Endothelial cell (in vitro differentiated cells): ENCODE data around the gene ABAT. TPM values are rescaled to one million over a fixed set of nuclear protein-coding genes. Genes with fewer than 3 reads are reported as not detected.
A peak's percentile ranks its signal among the peaks of the same experiment; 100 is the strongest.

ENCODE experiments used
- DNase-seq: peaks from one replicate; pipeline ENCODE4 v3.0.0; 2021; ENCODE audit warnings: low spot score
- H3K27ac Mint-ChIP-seq: one replicate; pipeline ENCODE4 v1.8.0; 2021; ENCODE audit warnings: mixed read lengths, inconsistent platforms; ENCODE audit not compliant: unreplicated experiment
- H3K27me3 Mint-ChIP-seq: one replicate; pipeline ENCODE4 v1.8.0; 2021; ENCODE audit warnings: mild to moderate bottlenecking, moderate library complexity, mixed read lengths, inconsistent platforms; ENCODE audit not compliant: unreplicated experiment
- H3K36me3 Mint-ChIP-seq: one replicate; pipeline ENCODE4 v1.8.0; 2021; ENCODE audit warnings: mild to moderate bottlenecking, low read depth, mixed read lengths, inconsistent platforms; ENCODE audit not compliant: unreplicated experiment
- H3K4me1 Mint-ChIP-seq: one replicate; pipeline ENCODE4 v1.8.0; 2021; ENCODE audit warnings: mild to moderate bottlenecking, mixed read lengths, inconsistent platforms; ENCODE audit not compliant: unreplicated experiment
- H3K4me3 Mint-ChIP-seq: one replicate; pipeline ENCODE4 v1.8.0; 2021; ENCODE audit warnings: mild to moderate bottlenecking, mixed read lengths, inconsistent platforms; ENCODE audit not compliant: unreplicated experiment
- H3K9me3 Mint-ChIP-seq: one replicate; pipeline ENCODE4 v1.8.0; 2021; ENCODE audit warnings: mixed read lengths, inconsistent platforms; ENCODE audit not compliant: unreplicated experiment
- CTCF ChIP-seq: fragments of 200-600 bp; sonication (generic); IDR thresholded peaks from one replicate; pipeline ENCODE4 v1.5.0; 2021; ENCODE audit warnings: antibody characterized with exemption; ENCODE audit not compliant: unreplicated experiment
- total RNA-seq: library from RNA; stranded (reverse); fragmentation: NEBNext Ultra II Directional; extraction: Animal tissue kit (Norgen Biotek cat#: 25700); gene quantifications from one replicate; pipeline ENCODE4 v1.2.1, GENCODE V29; 2021; ENCODE audit not compliant: unreplicated experiment

The ABAT gene
- total RNA-seq, 1 donor from 2014 or later, result 1.6 TPM

- Mint-ChIP-seq H3K4me1 (no peaks in the 10 kb centered on the region), H3K9me3 (peaks cover 7% of the 10 kb centered on the region), H3K27ac (no peak overlapping the region), H3K27me3 (peaks cover 5% of the 10 kb centered on the region), H3K36me3 (peaks cover 13% of the 10 kb centered on the region), H3K4me3 (peak overlapping the region; percentile 7)
- no peak for TF ChIP-seq CTCF
- DNase-seq, result no peak
Observed at GRCh38 chr16:8689686-8690085, 15.3 kb downstream of the ABAT start.

GRCh38 chr16:8691728-8692127 is 17.3 kb downstream of the ABAT start:
- no peak overlapping the region for H3K4me3 Mint-ChIP-seq

GRCh38 chr16:8694795-8695728 is 20.6 kb downstream of the ABAT start:
- H3K27me3 Mint-ChIP-seq, result no peaks in the 10 kb centered on the region
- H3K4me3 Mint-ChIP-seq, result no peak overlapping the region
- no peaks in the 10 kb centered on the region for H3K4me1 Mint-ChIP-seq
- no peak for TF ChIP-seq CTCF
- H3K27ac Mint-ChIP-seq, result no peak overlapping the region
- DNase-seq, result no peak
- peaks cover 4% of the 10 kb centered on the region for H3K36me3 Mint-ChIP-seq
- no peaks in the 10 kb centered on the region for H3K9me3 Mint-ChIP-seq

More at GRCh38 chr16:8691728-8692127, 17.3 kb downstream of the ABAT start:
- no peak for TF ChIP-seq CTCF
- H3K9me3 Mint-ChIP-seq, result peaks cover 7% of the 10 kb centered on the region
- no peak overlapping the region for H3K27ac Mint-ChIP-seq
- no peak for DNase-seq
- H3K27me3 Mint-ChIP-seq, result peaks cover 3% of the 10 kb centered on the region
- no peaks in the 10 kb centered on the region for H3K4me1 Mint-ChIP-seq
- H3K36me3 Mint-ChIP-seq, result peaks cover 13% of the 10 kb centered on the region

- no peak for DNase-seq
- no peak overlapping the region for H3K4me3 Mint-ChIP-seq
- H3K36me3 Mint-ChIP-seq, result no peaks in the 10 kb centered on the region
- H3K4me1 Mint-ChIP-seq, result no peaks in the 10 kb centered on the region
- no peak overlapping the region for H3K27ac Mint-ChIP-seq
- H3K27me3 Mint-ChIP-seq, result no peaks in the 10 kb centered on the region
- H3K9me3 Mint-ChIP-seq, result no peaks in the 10 kb centered on the region
- no peak for TF ChIP-seq CTCF
Observed at GRCh38 chr16:8696880-8697279, 22.5 kb downstream of the ABAT start.

GRCh38 chr16:8697965-8698364 is 23.5 kb downstream of the ABAT start:
- H3K36me3 Mint-ChIP-seq, result no peaks in the 10 kb centered on the region
- H3K4me1 Mint-ChIP-seq, result no peaks in the 10 kb centered on the region
- DNase-seq, result no peak
- TF ChIP-seq CTCF, result no peak
- H3K4me3 Mint-ChIP-seq, result no peak overlapping the region
- H3K9me3 Mint-ChIP-seq, result no peaks in the 10 kb centered on the region
- H3K27ac Mint-ChIP-seq, result no peak overlapping the region
- no peaks in the 10 kb centered on the region for H3K27me3 Mint-ChIP-seq
